Smooth muscle cell (in vitro differentiated cells): ENCODE results near the gene CIROP. TPM values are rescaled to one million over a fixed set of nuclear protein-coding genes. Genes with fewer than 3 reads are reported as not detected.

Experiments
- DNase-seq: peaks from one replicate; lab custom pipeline; 2025; ENCODE audit not compliant: unreplicated experiment; lab: John Stamatoyannopoulos, UW
- H2AFZ ChIP-seq: fragments of 200-600 bp; sonication (generic); 2 replicates; pipeline ENCODE4 v1.6.0; 2016; ENCODE audit warnings: antibody characterized with exemption, low read depth, mild to moderate bottlenecking
- H3F3A ChIP-seq: fragments of 200-600 bp; sonication (generic); 2 replicates; pipeline ENCODE4 v1.6.0; 2017; ENCODE audit warnings: antibody characterized with exemption, low read depth
- H3K27ac ChIP-seq: fragments of 200-600 bp; sonication (generic); 2 replicates; pipeline ENCODE4 v1.5.1; 2016; ENCODE audit warnings: low read depth, mild to moderate bottlenecking
- H3K27me3 ChIP-seq: fragments of 200-600 bp; sonication (generic); 2 replicates; pipeline ENCODE4 v1.6.1; 2016; ENCODE audit warnings: low read depth, mild to moderate bottlenecking
- H3K36me3 ChIP-seq: fragments of 200-600 bp; sonication (generic); 2 replicates; pipeline ENCODE4 v1.5.1; 2016; ENCODE audit warnings: low read depth
- H3K4me1 ChIP-seq: fragments of 200-600 bp; sonication (generic); 2 replicates; pipeline ENCODE4 v1.5.1; 2016; ENCODE audit warnings: low read depth
- H3K4me2 ChIP-seq: fragments of 200-600 bp; sonication (generic); 2 replicates; pipeline ENCODE4 v1.6.0; 2016; ENCODE audit warnings: mild to moderate bottlenecking
- H3K4me3 ChIP-seq: fragments of 200-600 bp; sonication (generic); 2 replicates; pipeline ENCODE4 v1.5.1; 2016; ENCODE audit warnings: mild to moderate bottlenecking
- H3K79me2 ChIP-seq: fragments of 200-600 bp; sonication (generic); 2 replicates; pipeline ENCODE4 v1.6.0; 2016; ENCODE audit warnings: low read depth, mild to moderate bottlenecking
- H3K9ac ChIP-seq: fragments of 200-600 bp; sonication (generic); 2 replicates; pipeline ENCODE4 v1.6.0; 2016; ENCODE audit warnings: low read depth
- H3K9me3 ChIP-seq: fragments of 200-600 bp; sonication (generic); replicated peaks from 2 replicates; pipeline ENCODE4 v1.5.1; 2016; ENCODE audit warnings: low read depth
- H4K20me1 ChIP-seq: fragments of 200-600 bp; sonication (generic); 2 replicates; pipeline ENCODE4 v1.6.0; 2016; ENCODE audit warnings: low read depth
- CTCF ChIP-seq: fragments of 200-600 bp; sonication (generic); IDR thresholded peaks from 2 replicates; pipeline ENCODE4 v1.5.1; 2017; ENCODE audit warnings: borderline replicate concordance, mild to moderate bottlenecking, antibody characterized with exemption; ENCODE audit not compliant: insufficient read depth, poor library complexity, severe bottlenecking
- WGBS: methylation state at CpG from one replicate; pipeline ENCODE4 v1.1.7; 2016; ENCODE audit warnings: low lambda C conversion rate; 5-methylcytosine and 5-hydroxymethylcytosine counted together
- polyA plus RNA-seq: library from polyadenylated mRNA; unstranded; fragments of >200 nt; fragmentation: Nextera tagmentation; extraction: Ambion mirVana; gene quantifications from 2 replicates; pipeline ENCODE4 v1.2.1, GENCODE V29; 2016
- total RNA-seq: library from RNA; depleted of rRNA; stranded (reverse); fragments of >200 nt; gene quantifications from 2 replicates; pipeline ENCODE4 v1.2.3, GENCODE V29; 2014

The CIROP gene
- total and polyA plus RNA-seq, 2 experiments from 2014 or later: not detected

GRCh38 chr14:23132970-23133369, 28.2 kb upstream of the CIROP start:
- Histone ChIP-seq H3K9ac (no peak overlapping the region), H3K27me3 (no peaks in the 10 kb centered on the region), H3K4me1 (no peaks in the 10 kb centered on the region), H2AFZ (no peak overlapping the region), H3K4me2 (no peak overlapping the region), H3K27ac (no peak overlapping the region), H3K36me3 (no peaks in the 10 kb centered on the region), H3F3A (no peaks in the 10 kb centered on the region), H3K9me3 (no peaks in the 10 kb centered on the region), H3K4me3 (no peak overlapping the region), H4K20me1 (no peaks in the 10 kb centered on the region), H3K79me2 (no peaks in the 10 kb centered on the region)
- no peak for DNase-seq
- WGBS: 96% methylated on average over 8 of the region's 8 CpGs
- TF ChIP-seq CTCF: no peak

GRCh38 chr14:23131482-23131881, 26.7 kb upstream of the CIROP start:
- DNase-seq: no peak
- no peak overlapping the region for H3K4me2 ChIP-seq
- no peak overlapping the region for H3K27ac ChIP-seq
- no peaks in the 10 kb centered on the region for H3K27me3 ChIP-seq
- H3K9ac ChIP-seq: no peak overlapping the region
- no peaks in the 10 kb centered on the region for H3K4me1 ChIP-seq
- no peaks in the 10 kb centered on the region for H3K36me3 ChIP-seq
- no peak overlapping the region for H2AFZ ChIP-seq
- H4K20me1 ChIP-seq: no peaks in the 10 kb centered on the region
- no peaks in the 10 kb centered on the region for H3K79me2 ChIP-seq
- 88% methylated on average over 5 of the region's 5 CpGs for WGBS
- no peaks in the 10 kb centered on the region for H3K9me3 ChIP-seq
- no peak overlapping the region for H3K4me3 ChIP-seq
- H3F3A ChIP-seq: no peaks in the 10 kb centered on the region
- TF ChIP-seq CTCF: no peak

GRCh38 chr14:23130871-23131270, 26.1 kb upstream of the CIROP start:
- no peak overlapping the region for H3K4me2 ChIP-seq
- no peaks in the 10 kb centered on the region for H3K9me3 ChIP-seq
- H3F3A ChIP-seq: no peaks in the 10 kb centered on the region
- no peaks in the 10 kb centered on the region for H3K4me1 ChIP-seq
- H3K36me3 ChIP-seq: no peaks in the 10 kb centered on the region
- no peak overlapping the region for H2AFZ ChIP-seq
- no peak overlapping the region for H3K4me3 ChIP-seq
- no peak overlapping the region for H3K9ac ChIP-seq
- H3K79me2 ChIP-seq: no peaks in the 10 kb centered on the region
- no peak for DNase-seq
- H3K27ac ChIP-seq: no peak overlapping the region
- no peaks in the 10 kb centered on the region for H4K20me1 ChIP-seq
- TF ChIP-seq CTCF: no peak
- no peaks in the 10 kb centered on the region for H3K27me3 ChIP-seq
- 88% methylated on average over 3 of the region's 3 CpGs for WGBS

- Histone ChIP-seq H3K4me1 (no peaks in the 10 kb centered on the region), H3F3A (no peaks in the 10 kb centered on the region), H3K9ac (no peak overlapping the region), H2AFZ (no peak overlapping the region), H3K36me3 (no peaks in the 10 kb centered on the region), H4K20me1 (no peaks in the 10 kb centered on the region), H3K4me2 (no peak overlapping the region), H3K9me3 (no peaks in the 10 kb centered on the region), H3K79me2 (no peaks in the 10 kb centered on the region), H3K27ac (no peak overlapping the region), H3K27me3 (no peaks in the 10 kb centered on the region), H3K4me3 (no peak overlapping the region)
- no peak for TF ChIP-seq CTCF
- WGBS: 93% methylated on average over 7 of the region's 7 CpGs
- no peak for DNase-seq
These were observed 25.0 kb upstream of the CIROP start for GRCh38 chr14:23129759-23130316.
